ENCODE measurements around the gene SLC5A9. TPM values are rescaled to one million over a fixed set of nuclear protein-coding genes. Genes with fewer than 3 reads are reported as not detected.
A peak's percentile ranks its signal among the peaks of the same experiment; 100 is the strongest.

SLC5A9 gene
- total and polyA plus RNA-seq, 3 donors from 2014 or later: 1.4 to 3.0 (median 2.3) TPM

DNA sequence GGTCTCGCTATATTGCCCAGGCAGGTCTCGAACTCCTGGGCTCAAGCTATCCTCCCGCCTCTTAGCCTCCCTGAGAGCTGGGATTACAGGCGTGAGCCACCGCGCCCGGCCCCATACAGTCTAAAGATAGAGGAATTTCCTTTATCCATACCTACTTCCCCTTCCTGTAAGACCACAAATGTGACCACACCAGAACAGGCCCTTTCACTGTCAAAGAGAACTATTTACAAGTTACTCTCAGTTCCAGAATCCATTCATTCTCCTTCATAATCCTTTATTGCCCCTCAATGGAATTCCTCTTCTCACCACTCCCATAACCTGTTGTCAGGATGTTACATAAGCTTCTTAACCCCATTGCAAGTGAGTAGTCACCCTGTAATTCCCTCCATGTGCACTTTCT lies 26.3 kb upstream of the SLC5A9 start:
- no peak overlapping the region for H3K4me3 ChIP-seq
- TF ChIP-seq, protein P1, sequence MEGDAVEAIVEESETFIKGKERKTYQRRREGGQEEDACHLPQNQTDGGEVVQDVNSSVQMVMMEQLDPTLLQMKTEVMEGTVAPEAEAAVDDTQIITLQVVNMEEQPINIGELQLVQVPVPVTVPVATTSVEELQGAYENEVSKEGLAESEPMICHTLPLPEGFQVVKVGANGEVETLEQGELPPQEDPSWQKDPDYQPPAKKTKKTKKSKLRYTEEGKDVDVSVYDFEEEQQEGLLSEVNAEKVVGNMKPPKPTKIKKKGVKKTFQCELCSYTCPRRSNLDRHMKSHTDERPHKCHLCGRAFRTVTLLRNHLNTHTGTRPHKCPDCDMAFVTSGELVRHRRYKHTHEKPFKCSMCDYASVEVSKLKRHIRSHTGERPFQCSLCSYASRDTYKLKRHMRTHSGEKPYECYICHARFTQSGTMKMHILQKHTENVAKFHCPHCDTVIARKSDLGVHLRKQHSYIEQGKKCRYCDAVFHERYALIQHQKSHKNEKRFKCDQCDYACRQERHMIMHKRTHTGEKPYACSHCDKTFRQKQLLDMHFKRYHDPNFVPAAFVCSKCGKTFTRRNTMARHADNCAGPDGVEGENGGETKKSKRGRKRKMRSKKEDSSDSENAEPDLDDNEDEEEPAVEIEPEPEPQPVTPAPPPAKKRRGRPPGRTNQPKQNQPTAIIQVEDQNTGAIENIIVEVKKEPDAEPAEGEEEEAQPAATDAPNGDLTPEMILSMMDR (IDR thresholded peaks at IDR 0.05): no peak
- no peak for TF ChIP-seq POLR2A (IDR thresholded peaks at IDR 0.05)
- no peaks in the 10 kb centered on the region for H3K9me3 ChIP-seq
- H3K36me3 ChIP-seq (ENCODE audit: low read depth, missing control alignments): no peaks in the 10 kb centered on the region
- H3K27me3 ChIP-seq: no peaks in the 10 kb centered on the region
- H3K27ac ChIP-seq: no peak overlapping the region
- no peaks in the 10 kb centered on the region for H3K4me1 ChIP-seq
- 71 to 76% methylated on average over 7 of the region's 7 CpGs for WGBS, 2 donors
- intact Hi-C loops (cut with DNase I; ENCODE audit: low total_unique reads): no loop called here
- no peak for DNase-seq

DNA sequence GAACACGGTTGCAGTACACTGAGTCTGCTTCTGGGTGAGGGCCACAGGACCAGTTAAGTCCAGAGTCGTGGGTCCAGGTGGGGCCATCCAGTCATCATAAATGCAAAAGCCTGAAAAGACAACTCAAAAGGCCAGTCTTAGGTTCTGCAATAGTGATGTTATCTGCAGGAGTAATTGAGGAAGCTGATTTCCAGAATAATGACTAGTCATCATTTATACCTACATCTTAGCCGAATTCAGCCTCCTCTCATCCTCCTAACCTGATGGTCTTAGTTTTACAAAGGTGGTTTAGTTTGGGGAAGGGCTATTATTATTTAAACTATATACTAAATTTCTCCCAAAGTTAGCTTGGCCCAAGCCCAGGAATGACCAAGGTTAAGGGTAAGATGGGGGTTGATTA lies 23.5 kb upstream of the SLC5A9 start:
- Histone ChIP-seq H3K27me3 (no peaks in the 10 kb centered on the region), H3K4me3 (no peak overlapping the region), H3K4me1 (no peaks in the 10 kb centered on the region), H3K36me3 (ENCODE audit: low read depth, missing control alignments) (no peaks in the 10 kb centered on the region), H3K27ac (no peak overlapping the region), H3K9me3 (no peaks in the 10 kb centered on the region)
- TF ChIP-seq, protein P1 (IDR thresholded peaks at IDR 0.05): no peak
- no peak for TF ChIP-seq POLR2A (IDR thresholded peaks at IDR 0.05)
- DNase-seq: no peak
- WGBS, 2 donors: 74 to 77% methylated on average over 3 of the region's 3 CpGs
- intact Hi-C loops (cut with DNase I; ENCODE audit: low total_unique reads): no loop called here

DNA sequence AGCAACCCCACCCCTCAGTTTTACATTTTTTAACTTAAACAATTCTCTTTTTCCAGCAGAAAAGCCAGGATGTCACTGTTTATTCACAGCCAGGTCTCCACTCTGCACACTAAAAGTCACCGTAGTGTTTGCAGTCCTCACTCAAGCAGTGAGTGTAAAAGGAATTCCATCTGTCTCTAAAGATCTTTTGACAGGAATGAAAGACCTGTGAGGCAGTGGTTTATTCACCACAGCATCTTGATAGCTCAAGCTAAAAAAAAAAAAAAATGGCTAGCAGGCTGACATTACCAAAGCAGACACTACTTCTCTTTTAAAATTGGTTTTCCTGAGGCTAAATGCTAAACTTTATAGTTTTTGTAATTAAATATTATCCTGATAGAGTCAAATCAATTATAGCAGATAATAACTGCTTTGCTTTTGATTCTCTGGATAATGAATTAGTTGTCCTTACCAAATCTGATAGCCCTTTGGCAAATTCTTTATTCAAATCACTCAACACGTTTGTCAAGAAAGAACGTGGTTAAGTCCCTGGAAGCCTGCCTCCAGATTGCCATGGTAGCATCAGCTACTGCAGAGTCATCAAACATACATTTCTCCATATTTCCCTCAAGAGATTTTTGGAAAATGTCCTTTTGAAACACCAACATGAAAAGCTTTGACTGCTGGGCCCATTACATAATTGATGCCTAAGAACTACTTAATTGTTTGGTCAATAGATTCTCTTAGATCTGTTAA lies 22.2 kb upstream of the SLC5A9 start:
- Histone ChIP-seq H3K27me3 (no peaks in the 10 kb centered on the region), H3K36me3 (ENCODE audit: low read depth, missing control alignments) (no peaks in the 10 kb centered on the region), H3K4me3 (no peak overlapping the region), H3K4me1 (no peaks in the 10 kb centered on the region), H3K27ac (no peak overlapping the region), H3K9me3 (no peaks in the 10 kb centered on the region)
- no peak for DNase-seq
- no peak for TF ChIP-seq POLR2A (IDR thresholded peaks at IDR 0.05)
- TF ChIP-seq, protein P1 (IDR thresholded peaks at IDR 0.05): no peak
- intact Hi-C loops (cut with DNase I; ENCODE audit: low total_unique reads): no loop called here
- 82 to 91% methylated on average over 3 of the region's 3 CpGs for WGBS, 2 donors

GRCh38 chr1:48202030-48202752 lies 20.3 kb upstream of the SLC5A9 start:
- DNase-seq: peak; percentile 78
- 30 to 34% methylated on average over 7 of the region's 7 CpGs for WGBS, 2 donors
- Histone ChIP-seq H3K9me3 (no peaks in the 10 kb centered on the region), H3K4me3 (no peak overlapping the region), H3K4me1 (no peaks in the 10 kb centered on the region), H3K27ac (no peak overlapping the region), H3K36me3 (ENCODE audit: low read depth, missing control alignments) (no peaks in the 10 kb centered on the region), H3K27me3 (no peaks in the 10 kb centered on the region)
- TF ChIP-seq, protein P1 (IDR thresholded peaks at IDR 0.05): peak; percentile 54 to 92 (median 87)
- no peak for TF ChIP-seq POLR2A (IDR thresholded peaks at IDR 0.05)
- intact Hi-C loops (cut with DNase I; ENCODE audit: low total_unique reads): no loop called here

Measured in testis (tissue), 3 donors.